B cell (primary cell): ENCODE results near the gene TMEM143. TPM values are rescaled to one million over a fixed set of nuclear protein-coding genes. Genes with fewer than 3 reads are reported as not detected.

Experiments used
- ATAC-seq: fragments of 200-7000 bp; cut with Tn5 transposase; one replicate; pipeline ENCODE4 v1.10.0; 2021; ENCODE audit warnings: low read depth, mild to moderate bottlenecking, moderate number of reproducible peaks, moderate library complexity
- CTCF ChIA-PET: fragments of 350-600 bp; sonication (Branson Sonifier 250); formaldehyde crosslinking; loops from one replicate; lab custom pipeline; 2021; ENCODE audit warnings: antibody characterized with exemption, inconsistent platforms; lab: Charles Lee
- POLR2A ChIA-PET: fragments of 350-600 bp; sonication (Branson Sonifier 250); formaldehyde crosslinking; loops from one replicate; lab custom pipeline; 2021; ENCODE audit warnings: antibody characterized with exemption; lab: Charles Lee
- DNase-seq: peaks from one replicate; pipeline ENCODE4 v3.0.0; 2013
- H2AFZ ChIP-seq: 2 replicates; pipeline ENCODE4 v1.6.1; 2012; ENCODE audit warnings: mild to moderate bottlenecking, low read depth, low read length; ENCODE audit not compliant: insufficient read depth, poor library complexity, severe bottlenecking
- H3K27ac ChIP-seq, 2 donors: 1 replicate in 1 of 2; 2 replicates in 1 of 2; pipeline ENCODE4 v1.5.1; 2012 to 2013; ENCODE audit warnings: low read length in 2 of 2, mild to moderate bottlenecking in 2 of 2, moderate library complexity in 1 of 2
- H3K27me3 ChIP-seq, 4 experiments: fragments of 200-600 bp in 1 of 4; sonication (generic) in 1 of 4; replicated peaks in 1 of 4; 1 replicate in 2 of 4; 2 replicates in 2 of 4; pipeline versions ENCODE4 v1.6.1 to v1.7.0; 2013 to 2016; ENCODE audit warnings: low read length in 3 of 4, mild to moderate bottlenecking in 2 of 4, mixed read lengths in 1 of 4, moderate library complexity in 1 of 4; ENCODE audit not compliant: insufficient read depth in 4 of 4, control insufficient read depth in 3 of 4; ENCODE audit errors: control extremely low read depth in 1 of 4
- H3K36me3 ChIP-seq, 2 experiments: replicated peaks in 1 of 2; 1 replicate in 1 of 2; 2 replicates in 1 of 2; pipeline versions ENCODE4 v1.6.1 to v1.7.1; 2013; ENCODE audit warnings: low read length in 1 of 2; ENCODE audit not compliant: insufficient read depth in 2 of 2, control insufficient read depth in 1 of 2; ENCODE audit errors: control extremely low read depth in 1 of 2, extremely low read depth in 1 of 2
- H3K4me1 ChIP-seq, 2 donors: fragments of 200-600 bp in 1 of 2; sonication (generic) in 1 of 2; 1 replicate in 1 of 2; 2 replicates in 1 of 2; pipeline versions ENCODE4 v1.5.1 to v1.6.1; 2013 to 2017; ENCODE audit warnings: low read length in 2 of 2; ENCODE audit not compliant: control insufficient read depth in 2 of 2, insufficient read depth in 2 of 2
- H3K4me2 ChIP-seq: replicated peaks from 2 replicates; pipeline ENCODE3; 2012; ENCODE audit warnings: mild to moderate bottlenecking, low read depth, low read length; ENCODE audit not compliant: poor library complexity, severe bottlenecking
- H3K4me3 ChIP-seq, 5 experiments: fragments of 200-600 bp in 1 of 5; sonication (generic) in 1 of 5; 1 replicate in 3 of 5; 2 replicates in 2 of 5; pipeline versions ENCODE4 v1.5.1 to v1.7.0; 2011 to 2016; ENCODE audit warnings: low read length in 4 of 5, mild to moderate bottlenecking in 4 of 5, low read depth in 2 of 5, control low read depth in 1 of 5, moderate library complexity in 1 of 5; ENCODE audit not compliant: insufficient read depth in 1 of 5; ENCODE audit errors: control extremely low read depth in 1 of 5, extremely low read depth in 1 of 5
- H3K79me2 ChIP-seq: fragments of 200-600 bp; sonication (generic); one replicate; pipeline ENCODE4 v1.6.0; 2016; ENCODE audit warnings: low read length; ENCODE audit not compliant: control insufficient read depth, insufficient read depth
- H3K9ac ChIP-seq: fragments of 200-600 bp; sonication (generic); 2 replicates; pipeline ENCODE4 v1.6.1; 2017; ENCODE audit warnings: mild to moderate bottlenecking, low read length, moderate library complexity
- H3K9me3 ChIP-seq, 3 donors: one replicate each; pipeline versions ENCODE4 v1.6.1 to v1.7.1; 2013; ENCODE audit warnings: low read length in 2 of 3; ENCODE audit not compliant: control insufficient read depth in 2 of 3, insufficient read depth in 1 of 3; ENCODE audit errors: control extremely low read depth in 1 of 3
- H4K20me1 ChIP-seq: 2 replicates; pipeline ENCODE4 v1.6.0; 2012; ENCODE audit warnings: mild to moderate bottlenecking, low read length; ENCODE audit not compliant: insufficient read depth, control insufficient read depth, poor library complexity, severe bottlenecking
- H3K27ac Mint-ChIP-seq: one replicate; pipeline ENCODE4 v1.8.0; 2021; ENCODE audit warnings: mixed read lengths
- H3K27me3 Mint-ChIP-seq: one replicate; pipeline ENCODE4 v1.8.0; 2021; ENCODE audit warnings: mixed read lengths
- H3K4me1 Mint-ChIP-seq: one replicate; pipeline ENCODE4 v1.8.0; 2021; ENCODE audit warnings: mixed read lengths
- H3K4me3 Mint-ChIP-seq: one replicate; pipeline ENCODE4 v1.8.0; 2021; ENCODE audit warnings: mixed read lengths
- H3K9me3 Mint-ChIP-seq: one replicate; pipeline ENCODE4 v1.8.0; 2022; ENCODE audit warnings: mixed read lengths; ENCODE audit not compliant: insufficient read depth
- EZH2 ChIP-seq: IDR thresholded peaks from 2 replicates; pipeline ENCODE4 v1.6.1; 2012; ENCODE audit warnings: borderline replicate concordance, low read depth, mild to moderate bottlenecking, moderate library complexity, low read length; ENCODE audit not compliant: insufficient read depth, poor library complexity, severe bottlenecking
- WGBS: methylation state at CpG from one replicate; pipeline ENCODE4 v1.1.5; 2013; ENCODE audit warnings: missing lambda C conversion rate; ENCODE audit not compliant: insufficient coverage; 5-methylcytosine and 5-hydroxymethylcytosine counted together
- intact Hi-C: fragments of 100-400 bp; cut with micrococcal nuclease; formaldehyde crosslinking; loops from one replicate; pipeline ENCODE4 v1.10.0; 2022
- polyA plus RNA-seq: library from polyadenylated mRNA; depleted of rRNA; stranded (reverse); fragments of >200 nt; gene quantifications from 2 replicates; pipeline ENCODE4 v1.2.3, GENCODE V29; 2012
- total RNA-seq, 2 donors: library from RNA; stranded (reverse); fragments of 120-200 nt in 1 of 2; gene quantifications; 1 replicate in 1 of 2; 2 replicates in 1 of 2; pipeline versions ENCODE4 v1.2.3 to v1.2.4, GENCODE V29; 2013 to 2022
- TF ChIP-seq, protein P1 (sequence below): fragments of 200-600 bp; IDR thresholded peaks from one replicate; pipeline ENCODE4 v1.8.0; 2022; ENCODE audit warnings: antibody characterized with exemption, mild to moderate bottlenecking

Gene TMEM143
- total and polyA plus RNA-seq, 2 donors (not counting 1 experiment from before 2014, with no cell fraction given) = 30.0 to 34.3 TPM

GRCh38 chr19:48329167-48329891 is 34.4 kb downstream of the TMEM143 start:
- Mint-ChIP-seq H3K9me3 (no peaks in the 10 kb centered on the region), H3K4me3 (peak overlapping the region; percentile 76), H3K27ac (peak overlapping the region; percentile 88), H3K4me1 (peaks cover 74% of the 10 kb centered on the region), H3K27me3 (no peaks in the 10 kb centered on the region)
- H3K36me3 ChIP-seq = peaks cover 0 to 42% of the 10 kb centered on the region in 2 experiments
- H4K20me1 ChIP-seq = peaks cover 44% of the 10 kb centered on the region
- ATAC-seq (no peak), DNase-seq (peak; percentile 62)
- peaks cover 53% of the 10 kb centered on the region for H3K79me2 ChIP-seq
- H3K4me3 ChIP-seq = peak overlapping the region in 4 of 5 experiments; percentile 26 to 53 (median 36)
- H2AFZ ChIP-seq = no peak overlapping the region
- ChIA-PET CTCF (interaction anchor here (1.1 to 11.5 kb wide), 2 partner anchors 10 to 35 kb away, joined by 3 to 345 read pairs; partner anchors contain the start of genes EMP3, SYNGR4 and TMEM143), POLR2A (interaction anchor here (1.0 to 6.6 kb wide), 2 partner anchors 9 to 74 kb away, joined by 4 to 180 read pairs; partner anchors contain the start of genes CARD8 and EMP3)
- intact Hi-C loops = loop anchor here (5.0 kb wide), 1 partner anchor 308 kb away; the partner anchor contains the start of gene DBP
- peak overlapping the region; percentile 70 to 79 for H3K27ac ChIP-seq
- 50% methylated on average over 5 of the region's 15 CpGs for WGBS
- peak overlapping the region; percentile 46 for H3K9ac ChIP-seq
- peaks cover 67 to 85% of the 10 kb centered on the region in 2 donors for H3K4me1 ChIP-seq
- peaks cover 0 to 4% (median 2%) of the 10 kb centered on the region in 3 donors for H3K9me3 ChIP-seq
- H3K4me2 ChIP-seq = peak overlapping the region; percentile 72
- TF ChIP-seq EZH2 = no peak
- TF ChIP-seq, protein P1, sequence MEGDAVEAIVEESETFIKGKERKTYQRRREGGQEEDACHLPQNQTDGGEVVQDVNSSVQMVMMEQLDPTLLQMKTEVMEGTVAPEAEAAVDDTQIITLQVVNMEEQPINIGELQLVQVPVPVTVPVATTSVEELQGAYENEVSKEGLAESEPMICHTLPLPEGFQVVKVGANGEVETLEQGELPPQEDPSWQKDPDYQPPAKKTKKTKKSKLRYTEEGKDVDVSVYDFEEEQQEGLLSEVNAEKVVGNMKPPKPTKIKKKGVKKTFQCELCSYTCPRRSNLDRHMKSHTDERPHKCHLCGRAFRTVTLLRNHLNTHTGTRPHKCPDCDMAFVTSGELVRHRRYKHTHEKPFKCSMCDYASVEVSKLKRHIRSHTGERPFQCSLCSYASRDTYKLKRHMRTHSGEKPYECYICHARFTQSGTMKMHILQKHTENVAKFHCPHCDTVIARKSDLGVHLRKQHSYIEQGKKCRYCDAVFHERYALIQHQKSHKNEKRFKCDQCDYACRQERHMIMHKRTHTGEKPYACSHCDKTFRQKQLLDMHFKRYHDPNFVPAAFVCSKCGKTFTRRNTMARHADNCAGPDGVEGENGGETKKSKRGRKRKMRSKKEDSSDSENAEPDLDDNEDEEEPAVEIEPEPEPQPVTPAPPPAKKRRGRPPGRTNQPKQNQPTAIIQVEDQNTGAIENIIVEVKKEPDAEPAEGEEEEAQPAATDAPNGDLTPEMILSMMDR = no peak
- H3K27me3 ChIP-seq = no peaks in the 10 kb centered on the region
